Astrocyte of the spinal cord (primary cell): ENCODE results near the gene IQCK.
"Not testable (repeated sequence)": the region's sequence is repeated elsewhere in the genome, so short reads cannot be mapped to it uniquely, and the experiment has no call there.

Experiments used
- DNase-seq: peaks from one replicate; pipeline ENCODE4 v3.0.0; 2011; ENCODE audit warnings: low read depth, low spot score
- H3K4me3 ChIP-seq: 2 replicates; pipeline ENCODE4 v1.5.1; 2011; ENCODE audit warnings: low read depth, mild to moderate bottlenecking, low read length, moderate library complexity
- CTCF ChIP-seq: IDR thresholded peaks from 2 replicates; pipeline ENCODE4 v1.5.1; 2012; ENCODE audit warnings: low read depth, mild to moderate bottlenecking, low read length, inconsistent platforms
- in situ Hi-C: cut with HindIII; loops from 2 replicates; pipeline ENCODE4 v1.10.0; 2017; ENCODE audit warnings: low sequenced_read_pairs

Gene IQCK

GRCh38 chr16:19716183-19716582 is 1.9 kb upstream of the IQCK start:
- no peak overlapping the region for H3K4me3 ChIP-seq

GRCh38 chr16:19716728-19717127 is 1.3 kb upstream of the IQCK start:
- H3K4me3 ChIP-seq = peak overlapping the region; percentile 83
- DNase-seq, in situ Hi-C loops: not testable (repeated sequence)

More at GRCh38 chr16:19716183-19716582, 1.9 kb upstream of the IQCK start:
- no peak for DNase-seq
- in situ Hi-C loops = no loop called here
- TF ChIP-seq CTCF = no peak

- DNase-seq = no peak
- H3K4me3 ChIP-seq = peak overlapping the region; percentile 83
- no peak for TF ChIP-seq CTCF
- in situ Hi-C loops = no loop called here
Observed at GRCh38 chr16:19717314-19717713, 757 bp upstream of the IQCK start.

- peak overlapping the region; percentile 83 for H3K4me3 ChIP-seq
- peak; percentile 16 for DNase-seq
- no peak for TF ChIP-seq CTCF
- in situ Hi-C loops = no loop called here
Observed at GRCh38 chr16:19718624-19718965, 524 bp downstream of the IQCK start.

- TF ChIP-seq CTCF = no peak
- H3K4me3 ChIP-seq = no peak overlapping the region
- DNase-seq = no peak
- in situ Hi-C loops = no loop called here
Observed at GRCh38 chr16:19722269-19722952, 4.3 kb downstream of the IQCK start.

GRCh38 chr16:19722981-19723380 is 4.9 kb downstream of the IQCK start:
- no peak for TF ChIP-seq CTCF
- DNase-seq = no peak
- in situ Hi-C loops = no loop called here
- no peak overlapping the region for H3K4me3 ChIP-seq

- in situ Hi-C loops = no loop called here
- DNase-seq = no peak
- TF ChIP-seq CTCF = no peak
- no peak overlapping the region for H3K4me3 ChIP-seq
Observed at GRCh38 chr16:19728636-19728965, 10.5 kb downstream of the IQCK start.
